ENCODE results near the gene CDC42BPA. TPM values are rescaled to one million over a fixed set of nuclear protein-coding genes. Genes with fewer than 3 reads are reported as not detected.

Gene CDC42BPA
- total and polyA plus RNA-seq, 2 of the 13 experiments (the other 11 are each of a cell fraction or from before 2014, with no cell fraction given): 6.5 to 16.0 TPM

- no peak for TF ChIP-seq HNF1A (IDR thresholded peaks at IDR 0.05; ENCODE audit: low read depth)
- TF ChIP-seq HNF1A (CRISPR knock-in tag; IDR thresholded peaks at IDR 0.05; ENCODE audit: borderline replicate concordance): no peak
- no peak for TF ChIP-seq ZNF703 (CRISPR knock-in tag; IDR thresholded peaks at IDR 0.05; ENCODE audit: borderline replicate concordance)
These were observed 99.3 kb downstream of the CDC42BPA start (continued) for GRCh38 chr1:227218870-227219573.

DNA sequence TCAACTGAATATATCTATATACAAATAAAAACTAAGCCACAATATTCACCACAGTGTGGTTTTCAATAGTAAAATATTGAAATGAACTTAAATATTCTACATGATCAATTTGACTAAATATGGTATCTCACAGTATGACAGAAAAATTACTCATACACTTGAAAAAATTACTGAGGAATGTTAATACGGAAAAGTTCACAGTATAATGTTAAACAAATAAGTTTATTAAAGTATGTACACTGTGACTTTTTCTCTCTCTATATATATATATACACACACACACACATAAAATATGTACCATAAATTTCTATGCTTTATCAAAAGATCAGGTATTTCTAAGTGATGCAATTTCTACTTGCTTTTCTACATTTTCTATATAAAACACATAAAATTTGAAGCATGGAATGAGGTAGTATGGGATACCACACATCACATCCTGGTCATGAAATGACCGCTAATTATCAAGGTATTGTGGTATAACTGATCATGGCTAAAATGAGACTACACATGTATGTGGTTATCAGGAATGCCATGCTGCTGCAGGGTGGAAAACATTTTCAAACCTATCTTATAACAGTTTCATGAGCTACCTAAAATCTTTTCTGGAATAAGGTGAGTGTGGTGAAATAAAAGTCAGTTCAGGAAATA is 102.3 kb downstream of the CDC42BPA start:
- Histone ChIP-seq H3K27ac (ENCODE audit: extremely low read length, insufficient read depth, low read length) (no peak overlapping the region), H2AFZ (ENCODE audit: low read length) (no peak overlapping the region), H3K79me2 (ENCODE audit: insufficient read depth, low read length) (no peaks in the 10 kb centered on the region), H3K27me3 (ENCODE audit: control insufficient read depth in 1 of 2, insufficient read depth in 2 of 2, low read length in 2 of 2) (no peaks in the 10 kb centered on the region), H3K4me1 (ENCODE audit: insufficient read depth, low read length) (no peaks in the 10 kb centered on the region), H3K36me3 (replicated peaks in 1 of 2; ENCODE audit: control insufficient read depth in 1 of 2, insufficient read depth in 2 of 2, low read length in 2 of 2) (peaks cover 0 to 5% of the 10 kb centered on the region in 2 experiments; a peak in 2 of 5 replicates), H3K9me3 (ENCODE audit: low read length) (no peaks in the 10 kb centered on the region), H3K4me2 (ENCODE audit: low read depth, low read length) (no peak overlapping the region), H4K20me1 (ENCODE audit: insufficient read depth, low read length) (0 out of 2 replicates have a peak, but pooled peaks cover 3% of the 10 kb centered on the region), H3K9ac (ENCODE audit: insufficient read depth, low read depth, low read length) (no peak overlapping the region), H3K4me3 (replicated peaks in 1 of 3; ENCODE audit: insufficient read depth in 1 of 3, low read depth in 2 of 3, low read length in 3 of 3) (no peak overlapping the region)
- no peak for FAIRE-seq
- ChIA-PET CTCF (ENCODE audit: low intra/inter-chr PET ratio, low total read pairs) (no interaction called here), POLR2A (no interaction called here)
- in situ Hi-C loops (cut with HindIII; ENCODE audit: extremely low pct_ligation_motif_present, low pct_unique_long_range_greater_than_20kb): no loop called here
- TF ChIP-seq, protein P1, sequence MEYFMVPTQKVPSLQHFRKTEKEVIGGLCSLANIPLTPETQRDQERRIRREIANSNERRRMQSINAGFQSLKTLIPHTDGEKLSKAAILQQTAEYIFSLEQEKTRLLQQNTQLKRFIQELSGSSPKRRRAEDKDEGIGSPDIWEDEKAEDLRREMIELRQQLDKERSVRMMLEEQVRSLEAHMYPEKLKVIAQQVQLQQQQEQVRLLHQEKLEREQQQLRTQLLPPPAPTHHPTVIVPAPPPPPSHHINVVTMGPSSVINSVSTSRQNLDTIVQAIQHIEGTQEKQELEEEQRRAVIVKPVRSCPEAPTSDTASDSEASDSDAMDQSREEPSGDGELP (IDR thresholded peaks at IDR 0.05; ENCODE audit: borderline replicate concordance, low read depth): no peak
- no peak for TF ChIP-seq SCMH1 (CRISPR knock-in tag; IDR thresholded peaks at IDR 0.05; ENCODE audit: borderline replicate concordance)
- no peak for TF ChIP-seq ZNF747 (CRISPR knock-in tag; IDR thresholded peaks at IDR 0.05; ENCODE audit: borderline replicate concordance)
- no peak for TF ChIP-seq ZEB1 (IDR thresholded peaks at IDR 0.05; ENCODE audit: insufficient replicate concordance, low read depth)
- TF ChIP-seq ZNF296 (CRISPR knock-in tag; conservative IDR thresholded peaks at IDR 0.05): no peak
- no peak for TF ChIP-seq ZSCAN30 (CRISPR knock-in tag; IDR thresholded peaks at IDR 0.05)
- TF ChIP-seq RFX5 (IDR thresholded peaks at IDR 0.05; ENCODE audit: low read depth, low read length): no peak
- TF ChIP-seq, protein P2, sequence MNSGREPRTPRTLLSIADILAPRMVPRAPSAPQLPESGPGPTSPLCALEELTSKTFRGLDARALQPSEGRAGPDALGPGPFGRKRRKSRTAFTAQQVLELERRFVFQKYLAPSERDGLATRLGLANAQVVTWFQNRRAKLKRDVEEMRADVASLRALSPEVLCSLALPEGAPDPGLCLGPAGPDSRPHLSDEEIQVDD (CRISPR knock-in tag; IDR thresholded peaks at IDR 0.05; ENCODE audit: borderline replicate concordance): no peak
- no peak for TF ChIP-seq ZNF563 (CRISPR knock-in tag; IDR thresholded peaks at IDR 0.05)
- TF ChIP-seq ZNF446 (CRISPR knock-in tag; IDR thresholded peaks at IDR 0.05): no peak
- intact Hi-C loops (cut with micrococcal nuclease; ENCODE audit: unreplicated experiment): no loop called here
- WGBS (ENCODE audit: low lambda C conversion rate): 99% methylated on average over 2 of the region's 2 CpGs
- DNase-seq (ENCODE audit: low spot score): no peak
- BruUV-seq (replicated peaks): no TSS peak
- no peak for ATAC-seq
